ENCODE measurements around the gene MR1.
A peak's percentile ranks its signal among the peaks of the same experiment; 100 is the strongest.
"Not testable (repeated sequence)": the region's sequence is repeated elsewhere in the genome, so short reads cannot be mapped to it uniquely, and the experiment has no call there.

The MR1 gene

DNA sequence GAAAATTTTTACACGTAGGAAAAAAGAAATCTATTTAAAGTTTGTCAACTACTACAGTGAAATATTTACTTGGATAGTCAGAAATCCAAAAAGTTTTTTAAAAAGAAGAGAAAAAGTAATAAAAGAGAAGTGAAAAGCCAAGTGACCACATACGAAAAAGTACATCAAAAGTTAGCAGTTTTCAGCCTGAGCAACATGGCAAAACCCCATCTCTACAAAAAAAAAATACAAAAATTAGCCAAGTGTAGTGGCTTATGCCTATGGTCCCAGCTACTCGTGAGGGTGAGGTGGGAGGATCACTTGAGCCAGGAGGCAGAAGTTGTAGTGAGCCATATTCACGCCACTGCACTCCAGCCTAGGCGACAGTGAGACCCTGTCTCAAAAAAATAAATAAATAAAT lies 5.2 kb upstream of the MR1 start:
- no peak for DNase-seq (ENCODE audit: low spot score)

DNA sequence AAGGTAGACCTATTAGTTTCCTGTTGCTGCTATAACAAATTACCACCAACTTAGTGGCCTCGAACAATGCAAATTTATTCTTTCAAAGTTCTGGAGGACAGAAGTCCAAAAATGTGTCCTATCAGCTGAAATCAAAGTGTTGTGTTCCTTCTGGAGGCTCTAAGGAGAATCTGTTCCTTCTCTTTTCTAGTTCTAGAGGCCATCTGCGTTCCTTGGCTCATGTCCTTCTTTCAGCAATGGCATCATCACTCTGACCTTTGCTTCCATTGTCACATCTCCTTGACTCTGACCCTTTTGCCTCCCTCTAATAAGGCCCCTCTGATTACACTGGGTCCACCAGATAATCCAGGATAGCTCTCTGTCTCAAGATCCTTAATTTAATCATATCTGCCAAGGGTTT lies 1.2 kb upstream of the MR1 start:
- no peak for DNase-seq (ENCODE audit: low spot score)

DNA sequence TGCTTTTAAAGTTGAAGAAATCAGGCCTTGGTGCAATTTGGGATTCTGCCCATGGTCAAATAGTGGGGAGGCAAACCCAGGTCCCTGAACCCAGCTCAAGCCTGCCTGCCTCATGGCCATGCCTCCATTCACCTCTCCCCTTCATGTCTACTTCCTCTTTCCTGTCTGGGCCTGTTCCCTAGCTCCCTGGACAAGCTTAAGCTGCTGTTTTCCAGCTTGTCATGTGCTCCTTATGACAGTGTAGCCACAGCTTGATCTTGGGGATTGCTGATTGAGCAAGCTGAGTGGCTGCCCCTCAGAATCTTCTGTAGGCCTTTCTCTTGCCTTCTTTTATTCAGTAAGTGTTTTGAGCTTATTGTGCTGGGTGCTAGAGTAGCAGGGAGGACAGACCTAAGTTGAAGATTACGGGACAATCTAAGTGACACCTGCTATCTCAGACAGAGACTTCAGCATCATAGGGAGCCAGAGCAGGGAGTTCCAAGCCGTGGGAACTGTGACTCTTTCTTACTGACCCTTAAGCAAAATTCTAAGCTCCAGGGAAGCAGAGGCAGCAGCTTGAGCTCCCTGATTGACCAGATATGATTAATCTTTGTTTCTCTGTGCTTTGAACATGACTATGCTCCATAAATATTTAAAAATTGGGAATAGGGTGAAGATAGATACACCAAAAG lies 520 bp upstream of the MR1 start:
- DNase-seq (ENCODE audit: low spot score): no peak

DNA sequence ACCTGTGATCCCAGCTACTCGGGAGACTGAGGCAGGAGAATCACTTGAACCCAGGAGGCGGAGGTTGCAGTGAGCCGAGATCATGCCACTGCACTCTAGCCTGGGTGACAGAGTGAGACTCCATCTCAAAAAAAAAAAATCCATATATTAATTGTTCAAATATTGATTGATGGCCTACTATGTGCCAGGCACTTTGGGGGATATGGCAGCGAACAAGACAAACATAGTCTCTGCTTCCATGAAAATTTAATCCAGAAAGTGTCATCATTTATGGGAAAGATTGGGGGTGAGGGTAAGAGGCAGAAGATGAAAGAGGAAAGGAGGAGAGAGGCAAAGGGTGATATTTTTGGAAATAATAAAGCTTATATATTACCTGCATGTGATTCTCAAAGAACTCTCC lies 1.4 kb downstream of the MR1 start:
- not testable (repeated sequence) for DNase-seq (ENCODE audit: low spot score)

DNA sequence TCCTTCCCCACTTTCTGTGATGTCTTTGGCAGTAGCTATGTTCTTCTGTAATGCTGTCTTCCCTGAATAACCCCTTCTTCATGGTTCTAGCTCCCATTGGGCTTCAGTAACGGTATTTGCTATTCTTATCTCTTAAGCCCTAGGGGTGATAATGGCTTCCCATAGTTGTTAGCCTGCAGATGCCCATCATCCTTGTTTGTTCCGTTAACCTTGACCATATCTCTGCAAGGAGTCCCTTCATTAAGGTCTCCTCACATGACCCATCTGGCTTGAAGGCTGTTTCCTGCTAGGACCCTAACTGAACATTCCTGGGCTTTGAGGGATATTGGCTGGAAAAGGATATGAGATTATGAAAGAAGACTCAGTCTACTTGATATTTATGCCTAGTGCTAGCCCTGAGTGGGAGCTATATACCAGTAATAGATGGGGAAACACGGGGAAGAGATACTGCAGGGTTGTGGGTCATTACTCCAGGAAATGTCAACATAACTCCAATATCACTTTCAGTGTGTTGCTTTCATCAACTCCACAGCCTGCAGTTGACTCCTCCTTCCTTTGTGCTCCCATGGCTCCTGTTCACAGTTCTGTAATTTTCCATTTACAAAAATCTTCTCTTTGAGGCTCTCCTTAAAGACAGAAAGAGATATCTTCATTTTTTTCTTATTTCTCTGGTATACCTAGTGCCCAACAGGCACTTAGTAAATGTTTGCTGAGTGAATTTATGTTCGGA lies 2.5 kb downstream of the MR1 start:
- DNase-seq (ENCODE audit: low spot score): no peak

DNA sequence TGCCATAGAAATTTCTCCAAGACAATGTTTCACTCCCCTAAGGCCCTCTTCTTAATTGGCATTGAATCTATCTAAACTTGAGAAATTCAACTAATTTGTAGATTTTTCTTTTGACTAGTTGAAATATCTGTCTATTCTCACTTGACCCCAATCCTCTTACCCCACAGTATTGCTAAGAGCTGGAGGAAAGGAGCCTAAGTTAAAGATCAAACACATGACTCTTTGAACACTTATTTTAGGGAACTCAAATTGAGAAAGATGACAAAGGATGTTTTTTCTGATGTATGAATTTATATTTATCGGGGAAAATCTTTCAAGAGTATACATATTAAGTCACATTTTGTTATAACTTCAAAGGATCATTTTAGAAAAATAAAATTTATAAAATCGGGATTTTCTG lies 3.6 kb downstream of the MR1 start:
- no peak for DNase-seq (ENCODE audit: low spot score)

DNA sequence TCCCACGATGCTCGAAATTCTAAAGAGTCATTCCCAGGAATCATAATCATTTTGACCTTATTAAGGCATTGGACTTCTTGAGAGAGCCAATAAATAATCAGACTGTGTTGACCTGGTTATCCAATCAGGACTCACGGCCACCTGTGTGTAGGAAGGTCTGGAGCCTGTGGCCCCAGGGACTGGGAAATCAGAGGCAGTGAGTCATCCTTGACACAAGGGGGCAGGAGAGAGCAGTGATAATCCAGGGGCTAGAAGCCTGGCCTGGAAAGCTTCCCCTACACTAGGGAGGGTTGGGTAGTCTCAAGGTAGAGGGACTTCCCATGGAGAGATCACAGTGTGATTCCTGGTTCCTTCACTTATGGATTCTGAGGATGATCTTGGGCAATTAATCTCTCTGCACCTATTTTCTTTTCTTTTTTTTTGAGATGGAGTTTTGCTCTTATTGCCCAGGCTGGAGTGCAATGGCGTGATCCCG lies 4.7 kb downstream of the MR1 start:
- DNase-seq (ENCODE audit: low spot score): peak; percentile 90

DNA sequence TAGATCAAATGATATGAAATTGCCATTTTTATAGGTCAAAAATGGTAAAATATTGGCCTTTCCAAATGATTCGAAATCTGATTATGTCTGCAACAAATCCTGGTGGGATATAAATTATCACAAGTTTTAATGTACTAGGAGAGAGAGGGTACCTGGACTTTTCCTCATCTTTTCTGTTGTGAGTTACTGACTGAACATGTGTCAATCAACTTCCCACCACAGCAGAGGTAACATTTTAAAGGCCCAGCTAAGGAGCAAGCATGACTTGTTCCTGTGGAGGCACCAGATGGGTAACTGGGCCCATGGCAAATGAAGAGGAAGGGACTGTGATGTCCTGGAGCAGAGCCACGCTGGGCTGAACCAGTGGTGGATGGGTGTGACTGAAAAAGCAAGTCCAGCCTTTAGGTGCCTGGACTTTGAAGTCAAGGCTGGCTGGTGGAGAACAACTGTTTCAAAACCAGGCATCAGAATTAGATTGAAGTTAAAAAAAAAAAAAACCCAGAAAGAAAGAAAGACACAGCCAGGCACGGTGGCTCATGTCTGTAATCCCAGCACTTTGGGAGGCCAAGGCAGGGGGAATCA lies 6.6 kb downstream of the MR1 start:
- DNase-seq (ENCODE audit: low spot score): no peak

DNA sequence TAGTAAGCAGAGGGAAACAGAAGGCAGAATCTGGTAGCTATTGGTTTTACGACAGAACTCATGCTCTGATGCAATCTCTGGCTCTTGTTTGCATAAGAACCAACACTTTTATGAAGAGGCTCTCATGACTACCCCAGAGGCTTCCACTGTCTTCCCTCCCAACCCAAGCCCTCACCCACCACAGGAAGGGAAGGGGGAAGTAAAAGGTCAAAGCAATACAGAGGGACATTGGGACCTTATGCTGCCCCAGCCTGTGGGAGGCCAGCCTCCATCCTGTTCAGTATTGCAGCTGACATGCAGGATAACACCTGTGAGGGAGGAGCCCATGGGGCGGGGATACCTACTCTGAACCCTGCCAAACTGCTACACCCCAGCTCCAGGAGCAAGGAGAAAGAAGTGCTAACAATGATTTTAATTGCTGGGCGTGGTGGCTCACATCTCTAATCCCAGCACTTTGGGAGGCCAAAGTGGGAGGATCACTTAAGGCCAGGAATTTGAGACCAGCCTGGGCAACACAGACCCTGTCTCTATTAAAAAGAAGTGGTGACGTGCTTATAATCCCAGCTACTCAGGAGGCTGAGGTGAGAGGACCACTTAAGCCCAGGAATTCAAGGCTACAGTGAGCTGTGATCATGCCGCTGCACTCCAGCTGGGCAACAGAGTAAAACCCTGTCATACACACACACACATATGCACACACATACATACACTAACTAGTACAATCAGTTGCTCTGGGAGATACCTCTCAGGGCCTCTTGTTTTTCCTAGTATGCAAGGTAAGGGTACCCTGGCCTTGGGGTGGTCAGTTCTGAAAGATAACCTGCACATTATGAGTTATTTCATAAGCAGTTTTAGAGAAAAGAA lies 9.5 kb downstream of the MR1 start:
- no peak for DNase-seq (ENCODE audit: low spot score)

DNA sequence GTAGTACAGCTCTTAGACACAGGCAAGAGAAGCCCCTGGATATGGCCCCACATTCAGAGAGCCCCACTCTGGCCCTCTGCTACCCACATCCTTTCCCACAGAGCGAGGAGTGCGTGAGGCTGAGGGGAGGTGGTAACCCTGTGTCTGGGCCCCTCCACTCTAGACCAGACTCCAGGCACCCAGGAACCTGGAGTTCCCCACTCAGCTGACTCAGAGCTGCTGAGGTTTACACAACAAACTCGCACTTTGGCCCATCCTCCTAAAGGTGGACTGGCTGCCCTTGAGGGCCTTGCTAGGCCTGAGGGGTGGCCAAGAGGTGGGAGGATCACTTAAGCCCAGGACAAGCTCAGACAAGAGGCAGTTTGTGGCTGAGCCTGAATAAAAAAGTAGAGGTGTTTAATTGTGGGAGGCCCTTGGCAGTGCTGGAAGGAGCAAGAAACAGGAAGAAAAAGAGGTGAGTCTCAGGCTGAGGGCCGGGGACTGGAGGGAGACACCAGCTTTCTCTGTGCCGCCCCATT lies 10.7 kb downstream of the MR1 start:
- DNase-seq (ENCODE audit: low spot score): no peak

DNA sequence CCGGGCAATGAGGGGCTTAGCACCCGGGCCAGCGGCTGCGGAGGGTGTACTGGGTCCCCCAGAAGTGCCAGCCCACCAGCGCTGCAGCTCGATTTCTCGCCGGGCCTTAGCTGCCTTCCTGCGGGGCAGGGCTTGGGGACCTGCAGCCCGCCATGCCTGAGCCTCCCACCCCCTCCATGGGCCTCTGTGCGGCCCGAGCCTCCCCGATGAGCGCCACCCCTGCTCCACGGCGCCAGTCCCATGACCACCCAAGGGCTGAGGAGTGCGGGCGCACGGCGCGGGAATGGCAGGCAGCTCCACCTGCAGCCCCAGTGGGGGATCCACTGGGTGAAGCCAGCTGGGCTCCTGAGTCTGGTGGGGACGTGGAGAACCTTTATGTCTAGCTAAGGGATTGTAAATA lies 12.2 kb downstream of the MR1 start:
- DNase-seq (ENCODE audit: low spot score): not testable (repeated sequence)

DNA sequence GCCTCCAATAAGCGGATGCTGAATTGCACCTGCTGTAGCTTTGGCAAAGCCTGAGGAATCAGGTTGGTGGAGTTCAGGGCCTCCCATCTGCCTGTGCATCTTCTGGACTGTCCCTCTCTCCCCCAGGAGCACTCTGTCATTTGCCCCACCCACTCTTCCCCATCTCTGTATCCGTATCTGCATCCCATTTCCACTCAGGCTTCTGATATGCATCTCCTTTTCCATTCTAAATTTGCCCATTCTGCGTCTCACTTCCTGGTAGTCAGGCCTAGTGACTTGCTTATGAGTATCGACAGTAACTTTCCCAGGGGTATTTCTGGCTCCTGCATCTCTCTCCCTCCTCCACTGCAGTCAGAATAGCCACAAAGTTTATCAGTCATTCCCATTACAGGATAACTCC lies 15.6 kb downstream of the MR1 start:
- DNase-seq (ENCODE audit: low spot score): no peak

DNA sequence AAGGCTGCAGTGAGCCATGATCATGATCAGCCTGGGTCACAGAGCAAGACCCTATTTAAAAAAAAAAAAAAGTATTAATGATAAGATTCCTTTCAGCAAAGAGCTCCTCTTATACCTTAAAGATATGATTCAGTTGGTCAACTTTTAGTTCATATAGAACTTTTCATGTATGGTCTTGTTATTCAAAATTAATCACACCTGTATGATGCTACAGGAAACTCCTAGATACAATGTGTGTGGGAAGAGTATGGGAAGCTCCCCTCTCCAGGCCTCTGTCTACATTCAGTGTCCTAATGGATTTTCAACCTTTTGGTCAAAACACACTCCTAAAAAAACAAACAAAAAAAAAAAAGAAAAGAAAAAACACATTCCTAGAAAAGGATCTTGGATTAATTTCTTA lies 17.1 kb downstream of the MR1 start:
- no peak for DNase-seq (ENCODE audit: low spot score)

DNA sequence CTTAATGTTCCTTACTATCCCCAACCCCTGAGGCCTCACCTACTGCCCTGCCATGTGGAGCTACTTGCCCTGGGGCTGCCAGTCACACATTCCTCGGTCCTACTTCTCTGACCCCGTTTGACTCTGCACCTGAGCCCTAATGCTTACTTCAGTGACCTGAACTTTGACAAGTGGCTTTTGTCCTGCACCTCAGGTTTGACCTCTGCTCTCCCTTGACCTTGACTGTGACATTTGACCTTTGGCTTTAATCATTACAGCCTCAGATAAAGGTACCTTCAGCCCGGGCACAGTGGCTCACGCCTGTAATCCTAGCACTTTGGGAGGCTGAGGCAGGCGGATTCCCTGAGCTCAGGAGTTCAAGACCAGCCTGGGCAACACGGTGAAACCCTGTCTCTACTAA lies 22.8 kb downstream of the MR1 start:
- DNase-seq (ENCODE audit: low spot score): no peak

DNA sequence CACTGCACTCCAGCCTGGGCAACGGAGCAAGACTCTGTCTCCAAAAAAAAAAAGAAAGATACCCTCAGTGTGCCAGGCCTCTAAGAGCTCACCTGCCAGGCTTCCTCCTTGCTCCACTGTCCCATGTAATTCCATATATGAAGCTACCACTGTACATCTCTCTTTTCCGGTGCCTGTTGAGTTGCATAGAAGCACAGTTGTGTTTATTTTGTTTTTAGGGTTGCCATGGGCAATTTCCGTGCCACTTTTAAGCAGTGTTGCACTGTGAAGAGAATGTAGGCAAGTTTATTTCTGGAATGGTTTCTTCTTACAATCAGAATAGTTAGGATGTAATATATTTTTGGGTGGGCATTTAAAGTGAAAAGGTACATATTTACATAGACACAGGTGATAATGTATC lies 23.3 kb downstream of the MR1 start:
- no peak for DNase-seq (ENCODE audit: low spot score)

DNA sequence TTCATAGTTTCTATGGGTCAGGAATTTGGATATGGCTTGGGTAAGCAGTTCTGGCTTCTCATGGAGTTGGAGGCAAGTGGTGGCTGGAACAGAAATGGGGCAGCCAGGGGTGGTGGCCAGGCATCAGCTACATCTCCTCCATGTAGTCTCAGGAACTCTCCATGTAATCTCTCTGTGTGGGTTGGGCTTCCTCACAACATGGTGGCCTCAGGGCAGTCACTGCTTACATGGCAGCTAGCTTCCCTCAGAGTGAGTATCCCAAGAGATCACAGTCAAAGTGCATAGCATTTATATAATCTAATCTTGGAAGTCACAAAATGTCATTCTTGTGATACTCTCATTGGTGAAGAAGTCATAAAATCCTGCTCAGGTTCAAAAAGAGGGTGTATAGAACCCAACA lies 25.7 kb downstream of the MR1 start:
- no peak for DNase-seq (ENCODE audit: low spot score)

DNA sequence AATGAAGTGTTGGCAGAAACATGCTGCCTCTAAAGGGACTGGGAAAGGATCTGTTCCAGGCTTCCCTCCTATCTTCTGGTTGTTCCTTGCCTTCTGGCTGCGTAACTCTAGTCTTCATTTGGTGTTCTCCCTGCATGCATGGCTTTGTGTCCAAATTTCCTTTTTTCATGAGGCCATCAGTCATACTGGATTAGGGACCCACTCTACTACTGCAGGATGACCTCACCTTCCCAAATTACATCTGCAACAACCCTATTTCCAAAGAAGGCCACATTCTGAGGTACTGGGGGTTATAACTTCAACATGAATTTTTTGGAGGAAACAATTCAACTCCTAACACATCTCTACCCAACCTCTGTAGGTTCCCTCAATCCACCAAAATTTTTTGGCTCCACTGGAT lies 26.3 kb downstream of the MR1 start:
- DNase-seq (ENCODE audit: low spot score): no peak

DNA sequence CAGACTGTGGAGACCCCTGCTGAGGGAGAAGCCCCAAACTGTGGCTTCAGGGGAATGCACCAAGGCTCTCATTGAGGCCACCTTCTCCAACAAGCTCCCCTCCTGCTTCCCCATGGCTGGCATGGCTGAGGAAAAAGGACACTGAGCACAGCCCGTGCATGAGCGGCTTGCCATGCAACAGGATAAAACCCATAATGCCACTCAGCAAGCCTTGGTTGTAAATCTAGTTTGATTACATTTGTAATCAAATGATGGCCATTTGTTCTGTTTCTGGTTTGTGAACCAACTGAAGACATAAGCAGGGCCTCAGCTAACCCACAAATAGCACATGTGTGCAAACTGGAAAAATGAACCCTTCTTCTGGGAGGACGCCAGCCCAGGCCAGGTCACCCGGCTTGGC lies 27.2 kb downstream of the MR1 start:
- DNase-seq (ENCODE audit: low spot score): not testable (repeated sequence)

DNA sequence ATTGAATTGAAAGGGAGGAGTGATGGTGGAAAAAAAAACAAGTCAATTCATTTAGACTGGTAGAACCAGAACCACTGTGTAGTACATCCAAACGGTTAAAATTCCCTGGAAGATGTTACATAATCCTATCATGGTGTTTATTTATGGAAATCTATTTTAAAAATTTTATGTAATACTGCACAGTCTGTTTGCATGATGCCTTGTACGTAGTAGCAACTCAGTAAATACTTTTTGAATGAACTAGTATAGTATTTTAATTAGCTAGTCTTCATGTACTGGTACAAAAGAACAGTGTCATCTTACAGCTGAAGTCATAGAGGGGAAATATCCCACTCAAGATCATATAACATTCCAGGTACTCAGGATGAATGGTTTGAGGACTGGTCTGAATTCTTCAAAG lies 27.7 kb downstream of the MR1 start:
- no peak for DNase-seq (ENCODE audit: low spot score)

DNA sequence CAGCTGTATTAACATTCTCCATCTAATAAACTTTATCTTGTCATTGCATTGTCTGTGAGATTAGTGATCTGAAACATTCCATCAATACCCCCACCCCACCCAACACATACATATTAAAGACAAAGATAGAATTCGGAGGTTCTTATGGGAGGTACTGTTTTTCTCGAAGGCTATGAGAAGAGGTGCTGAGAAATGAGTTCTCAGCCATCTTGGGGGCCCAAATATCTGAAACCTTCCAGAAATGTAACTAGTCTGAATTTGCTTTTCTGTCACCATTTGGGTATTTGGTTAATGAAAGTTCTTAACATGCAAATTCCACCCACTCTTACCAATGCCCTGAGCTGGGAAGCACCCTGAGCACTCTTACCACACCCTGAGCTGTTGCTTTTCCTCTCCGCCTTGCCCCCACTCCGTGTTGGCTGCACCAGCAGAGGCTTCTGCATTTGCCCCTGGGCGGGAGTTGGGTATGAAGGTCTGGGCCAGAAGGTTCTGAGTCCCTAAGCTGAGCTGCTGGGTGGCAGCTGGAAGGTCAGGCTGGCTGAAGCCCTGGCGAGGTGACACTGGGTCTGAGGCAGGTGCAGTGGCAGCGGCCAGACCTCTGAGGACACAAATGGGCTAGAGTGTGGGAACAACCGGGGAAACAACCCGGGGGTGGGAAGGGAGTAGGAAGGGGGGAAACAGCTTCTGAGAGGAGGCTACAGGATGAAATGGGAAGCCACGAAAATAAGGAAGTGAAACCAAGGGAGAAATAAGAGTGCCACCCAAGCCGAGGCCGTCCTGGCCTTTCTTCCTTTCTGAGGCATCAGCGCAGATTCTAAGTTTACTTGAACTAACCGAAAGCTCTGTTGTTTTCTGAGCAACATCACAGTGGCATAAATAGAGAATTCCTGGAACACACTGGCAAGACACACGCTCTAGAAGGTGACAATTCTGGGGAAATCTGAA lies 28.4 kb downstream of the MR1 start:
- no peak for DNase-seq (ENCODE audit: low spot score)

DNA sequence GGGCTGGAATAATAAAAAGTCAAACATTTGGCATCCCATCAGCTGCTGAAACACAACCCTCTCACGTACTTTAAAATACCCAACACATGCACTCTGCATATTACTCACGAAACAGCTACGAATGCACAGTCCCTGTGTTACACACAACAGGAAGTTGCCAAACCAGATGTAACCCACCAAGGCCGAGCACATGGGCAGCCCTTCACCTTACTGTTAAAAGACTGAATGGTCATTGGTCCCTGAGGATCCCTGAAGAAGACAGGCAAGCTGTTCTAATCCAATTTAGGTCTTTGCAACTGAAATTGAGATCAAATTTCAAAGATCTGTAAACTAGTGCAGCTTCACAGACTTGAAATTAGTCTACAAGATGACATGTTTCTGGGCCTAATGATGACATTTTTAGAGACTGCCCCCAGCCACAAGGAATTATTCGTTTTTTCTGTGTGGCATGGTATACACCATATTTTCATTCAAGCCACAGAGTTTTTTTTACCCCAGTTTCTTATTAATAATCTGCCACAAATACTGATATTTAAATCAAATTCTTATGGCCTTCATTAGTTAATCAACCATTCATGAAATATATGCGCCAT lies 29.1 kb downstream of the MR1 start:
- DNase-seq (ENCODE audit: low spot score): no peak

Measured in COLO829 (cell line).